K562 (cell line): Measurements from ENCODE around the gene GAPVD1. TPM values are rescaled to one million over a fixed set of nuclear protein-coding genes. Genes with fewer than 3 reads are reported as not detected.

Source experiments
- ETV1 ChIP-seq: fragments of 450-650 bp; conservative IDR thresholded peaks from 2 replicates; pipeline ENCODE4 v1.6.1; 2016; ENCODE audit warnings: missing genetic modification characterization, control low read depth, low read depth, missing compliant biosample characterization
- FOXP1 ChIP-seq: sonication (generic); formaldehyde crosslinking; IDR thresholded peaks from 2 replicates; pipeline ENCODE4 v1.8.0; 2022; ENCODE audit warnings: mild to moderate bottlenecking, missing genetic modification reagents
- GATAD2A ChIP-seq: fragments of 450-650 bp; IDR thresholded peaks from 2 replicates; pipeline ENCODE4 v1.6.1; 2017
- HNRNPL ChIP-seq: fragments of 200-400 bp; formaldehyde crosslinking; IDR thresholded peaks from 2 replicates; pipeline ENCODE4 v1.6.1; 2017; ENCODE audit warnings: low read depth, mild to moderate bottlenecking, low read length
- MIER1 ChIP-seq: fragments of 450-650 bp; IDR thresholded peaks from 2 replicates; pipeline ENCODE4 v1.6.1; 2016; ENCODE audit warnings: antibody characterized with exemption, mild to moderate bottlenecking, low read depth
- MXI1 ChIP-seq: IDR thresholded peaks from 2 replicates; pipeline ENCODE4 v1.6.1; 2011; ENCODE audit warnings: low read depth, mild to moderate bottlenecking, improper control_type of control experiment, low read length
- NR1H2 ChIP-seq: sonication (generic); formaldehyde crosslinking; IDR thresholded peaks from 2 replicates; pipeline ENCODE4 v1.4.0; 2020; ENCODE audit warnings: mild to moderate bottlenecking, missing genetic modification reagents
- PCBP1 ChIP-seq: fragments of 200-400 bp; formaldehyde crosslinking; IDR thresholded peaks from 2 replicates; pipeline ENCODE4 v1.6.1; 2018; ENCODE audit warnings: mild to moderate bottlenecking, low read depth, low read length; ENCODE audit not compliant: poor library complexity, severe bottlenecking
- SP1 ChIP-seq: sonication (generic); formaldehyde crosslinking; IDR thresholded peaks from 2 replicates; pipeline ENCODE4 v1.8.1; 2022; ENCODE audit warnings: mild to moderate bottlenecking, missing genetic modification reagents
- STAT5A ChIP-seq: IDR thresholded peaks from 2 replicates; pipeline ENCODE4 v1.6.1; 2012; ENCODE audit warnings: low read length, inconsistent platforms, borderline replicate concordance
- U2AF1 ChIP-seq: fragments of 200-400 bp; formaldehyde crosslinking; optimal IDR thresholded peaks from 2 replicates; pipeline ENCODE3; 2017; ENCODE audit warnings: mild to moderate bottlenecking, low read depth, low read length, moderate library complexity
- USF1 ChIP-seq: sonication (generic); formaldehyde crosslinking; IDR thresholded peaks from 2 replicates; pipeline ENCODE4 v1.9.0; 2022; ENCODE audit warnings: mild to moderate bottlenecking, missing genetic modification reagents
- ZNF318 ChIP-seq, 2 experiments: fragments of 450-650 bp; IDR thresholded peaks; 2 replicates each; pipeline ENCODE4 v1.6.1; 2016; ENCODE audit warnings: mild to moderate bottlenecking in 2 of 2, borderline replicate concordance in 1 of 2, low read depth in 1 of 2, moderate library complexity in 1 of 2
- ZNF592 ChIP-seq: fragments of 450-650 bp; IDR thresholded peaks from 2 replicates; pipeline ENCODE4 v1.6.1; 2017; ENCODE audit warnings: antibody characterized with exemption, mild to moderate bottlenecking
- polyA plus RNA-seq, 8 experiments: library from polyadenylated mRNA; depleted of rRNA in 4 of 8; stranded (reverse) in 5 of 8; unstranded in 3 of 8; fragments of >200 nt; fragmentation: Nextera tagmentation in 2 of 8; fragmentation: Illumina TruSeq in 1 of 8; extraction: Ambion mirVana in 2 of 8; extraction: Trizol in 1 of 8; gene quantifications; 2 replicates each; pipeline versions ENCODE4 v1.2.1 to v1.2.3, GENCODE V29; 2011 to 2014; ENCODE audit warnings: inconsistent platforms in 1 of 8, missing spikeins in 1 of 8
- total RNA-seq, 7 experiments: library from RNA; depleted of rRNA in 6 of 7; stranded (reverse); fragments of >200 nt in 6 of 7; fragmentation: Illumina TruSeq in 2 of 7; extraction: Trizol in 2 of 7; gene quantifications; 2 replicates each; pipeline versions ENCODE4 v1.2.1 to v1.2.3, GENCODE V29; 2011 to 2021; ENCODE audit warnings: low replicate concordance in 1 of 7

Gene GAPVD1
- total and polyA plus RNA-seq, 9 of the 15 experiments (the other 6 are each of a cell fraction or from before 2014, with no cell fraction given) = 9.5 to 66.1 (median 45.5) TPM

GRCh38 chr9:125261501-125262293, at the start of gene GAPVD1 (continued):
- peak; percentile 12; the same call in 1 of the 2 replicates for TF ChIP-seq STAT5A
- no peak for TF ChIP-seq MXI1
- peak; percentile 18; the same call in 1 of the 2 replicates for TF ChIP-seq NR1H2 (CRISPR knock-in tag)
- peak; percentile 25; the same call in 1 of the 2 replicates for TF ChIP-seq SP1 (CRISPR knock-in tag)
- 0 out of 2 replicates have a peak, but pooled peaks have one; percentile 48 for TF ChIP-seq GATAD2A
- TF ChIP-seq ETV1 (tag) = peak; percentile 97
- TF ChIP-seq MIER1 = peak; percentile 54; the same call in 1 of the 2 replicates
- no peak for TF ChIP-seq HNRNPL
- peak; percentile 76 for TF ChIP-seq ZNF592
- peak; percentile 87 for TF ChIP-seq PCBP1
- no peak for TF ChIP-seq ZNF318 (IDR thresholded peaks at IDR 0.05; ENCODE audit: borderline replicate concordance in 1 of 2, low read depth in 1 of 2)
- TF ChIP-seq USF1 = peak; percentile 83
- TF ChIP-seq U2AF1 = peak; percentile 26
- TF ChIP-seq FOXP1 (CRISPR knock-in tag) = peak; percentile 78
